ENCODE measurements around the gene FCGBP.

Gene FCGBP

DNA sequence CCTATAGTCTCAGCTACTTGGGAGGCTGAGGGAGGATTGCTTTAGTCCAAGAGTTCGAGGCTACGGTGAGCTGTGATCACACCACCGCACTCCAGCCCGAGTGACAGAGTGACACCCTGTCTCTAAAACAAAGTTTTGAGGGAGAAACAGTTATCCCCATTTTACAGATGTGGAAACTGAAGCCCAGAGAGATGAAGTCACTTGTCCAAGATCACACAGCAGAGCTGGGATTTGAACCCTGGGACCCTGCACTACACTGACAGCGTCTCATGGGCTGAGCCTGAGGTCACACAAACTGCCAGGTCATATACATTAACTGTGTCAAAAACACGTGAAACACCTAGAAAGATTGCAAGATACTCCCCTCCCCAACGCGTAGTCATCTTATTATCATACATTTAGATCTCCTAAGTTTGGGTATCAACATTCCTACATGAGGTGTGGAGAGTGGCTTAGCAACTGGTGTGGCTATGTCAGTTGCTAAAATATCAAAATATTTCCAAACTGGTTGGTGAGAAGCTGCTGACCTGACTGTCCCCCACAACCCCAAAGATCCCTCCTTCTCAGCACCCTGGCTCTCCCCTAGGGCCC is 8.2 kb downstream of the FCGBP start:
- H3K4me3 ChIP-seq (ENCODE audit: low read depth, low read length) = no peak overlapping the region
- TF ChIP-seq, protein P1, sequence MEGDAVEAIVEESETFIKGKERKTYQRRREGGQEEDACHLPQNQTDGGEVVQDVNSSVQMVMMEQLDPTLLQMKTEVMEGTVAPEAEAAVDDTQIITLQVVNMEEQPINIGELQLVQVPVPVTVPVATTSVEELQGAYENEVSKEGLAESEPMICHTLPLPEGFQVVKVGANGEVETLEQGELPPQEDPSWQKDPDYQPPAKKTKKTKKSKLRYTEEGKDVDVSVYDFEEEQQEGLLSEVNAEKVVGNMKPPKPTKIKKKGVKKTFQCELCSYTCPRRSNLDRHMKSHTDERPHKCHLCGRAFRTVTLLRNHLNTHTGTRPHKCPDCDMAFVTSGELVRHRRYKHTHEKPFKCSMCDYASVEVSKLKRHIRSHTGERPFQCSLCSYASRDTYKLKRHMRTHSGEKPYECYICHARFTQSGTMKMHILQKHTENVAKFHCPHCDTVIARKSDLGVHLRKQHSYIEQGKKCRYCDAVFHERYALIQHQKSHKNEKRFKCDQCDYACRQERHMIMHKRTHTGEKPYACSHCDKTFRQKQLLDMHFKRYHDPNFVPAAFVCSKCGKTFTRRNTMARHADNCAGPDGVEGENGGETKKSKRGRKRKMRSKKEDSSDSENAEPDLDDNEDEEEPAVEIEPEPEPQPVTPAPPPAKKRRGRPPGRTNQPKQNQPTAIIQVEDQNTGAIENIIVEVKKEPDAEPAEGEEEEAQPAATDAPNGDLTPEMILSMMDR (IDR thresholded peaks at IDR 0.05; ENCODE audit: borderline replicate concordance, insufficient read depth, low read depth, low read length) = no peak

DNA sequence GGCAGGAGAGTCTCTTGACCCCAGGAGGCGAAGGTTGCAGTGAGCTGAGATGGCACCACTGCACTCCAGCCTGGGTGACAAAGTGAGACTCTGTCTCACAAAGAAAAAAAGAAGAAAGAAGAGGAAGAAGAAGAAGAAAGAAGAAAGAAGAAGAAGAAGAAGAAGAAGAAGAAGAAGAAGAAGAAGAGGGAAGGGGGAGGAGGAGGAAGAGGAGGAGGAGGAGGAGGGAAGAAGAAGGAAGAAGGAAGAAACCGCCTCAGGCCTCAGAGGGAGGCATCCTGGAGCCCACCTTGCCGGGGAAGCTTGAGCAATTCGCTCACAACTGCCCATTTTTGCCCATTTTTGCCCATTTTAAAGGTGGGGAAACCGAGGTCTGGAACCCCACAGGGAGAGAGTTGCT is 9.5 kb downstream of the FCGBP start:
- no peak overlapping the region for H3K4me3 ChIP-seq (ENCODE audit: low read depth, low read length)
- TF ChIP-seq, protein P1 (IDR thresholded peaks at IDR 0.05; ENCODE audit: borderline replicate concordance, insufficient read depth, low read depth, low read length) = no peak

DNA sequence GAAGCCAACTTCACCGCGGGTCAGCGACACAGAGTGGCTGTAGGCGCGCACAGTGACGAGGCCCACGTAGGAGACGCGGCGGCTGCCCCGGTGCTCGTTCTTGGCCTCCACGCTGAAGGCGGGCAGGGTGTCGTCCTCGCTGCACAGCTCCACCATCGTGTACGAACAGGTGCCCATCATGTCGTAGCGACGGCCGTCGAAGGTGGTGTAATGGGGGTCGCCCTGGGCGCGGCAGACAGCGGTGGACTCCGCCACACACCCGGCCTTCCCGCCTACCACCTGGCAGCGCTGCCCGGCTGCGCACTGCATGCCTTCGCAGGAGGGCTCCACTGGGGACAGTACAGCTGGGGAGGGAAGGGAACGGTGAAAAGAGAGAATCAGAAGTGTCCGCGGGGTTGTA is 10.0 kb downstream of the FCGBP start:
- H3K4me3 ChIP-seq (ENCODE audit: low read depth, low read length) = no peak overlapping the region
- TF ChIP-seq, protein P1 (IDR thresholded peaks at IDR 0.05; ENCODE audit: borderline replicate concordance, insufficient read depth, low read depth, low read length) = no peak

DNA sequence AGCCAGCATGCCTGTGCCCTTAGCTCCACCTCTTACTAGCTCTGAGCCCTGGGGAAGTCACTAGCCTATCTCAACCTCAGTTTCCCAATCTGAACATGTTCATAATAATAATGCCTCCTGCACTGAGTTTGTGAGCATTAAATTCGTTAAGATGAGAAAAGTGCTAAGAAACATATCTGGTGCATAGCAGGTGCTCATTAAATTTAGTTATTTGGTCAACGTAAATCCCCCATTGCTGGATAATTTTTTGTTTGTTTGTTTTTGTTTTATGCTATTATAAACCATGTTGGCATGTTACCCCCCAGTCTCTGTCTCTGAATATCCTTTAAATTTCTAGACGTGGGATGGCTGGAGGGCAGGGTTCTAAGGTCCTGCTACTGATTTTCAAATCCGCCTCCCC is 10.6 kb downstream of the FCGBP start:
- H3K4me3 ChIP-seq (ENCODE audit: low read depth, low read length) = no peak overlapping the region
- TF ChIP-seq, protein P1 (IDR thresholded peaks at IDR 0.05; ENCODE audit: borderline replicate concordance, insufficient read depth, low read depth, low read length) = no peak

DNA sequence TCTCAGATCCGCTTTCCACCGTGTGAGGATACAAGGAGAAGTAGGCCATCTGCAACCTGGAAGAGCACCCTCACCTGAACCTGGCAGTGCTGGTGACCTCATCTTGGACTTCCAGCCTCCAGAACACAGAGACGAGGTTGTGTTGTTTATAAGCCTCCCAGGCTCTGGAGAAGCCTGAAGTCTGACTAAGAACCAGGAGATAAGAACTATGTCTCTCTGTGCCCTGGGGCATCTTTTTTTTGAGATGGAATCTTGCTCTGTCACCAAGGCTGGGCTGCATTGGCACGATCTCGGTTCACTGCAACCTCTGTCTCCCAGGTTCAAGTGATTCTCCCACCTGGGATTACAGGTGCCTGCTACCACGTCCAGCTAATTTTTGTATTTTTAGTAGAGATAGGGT is 14.5 kb downstream of the FCGBP start:
- H3K4me3 ChIP-seq (ENCODE audit: low read depth, low read length) = no peak overlapping the region
- TF ChIP-seq, protein P1 (IDR thresholded peaks at IDR 0.05; ENCODE audit: borderline replicate concordance, insufficient read depth, low read depth, low read length) = no peak

DNA sequence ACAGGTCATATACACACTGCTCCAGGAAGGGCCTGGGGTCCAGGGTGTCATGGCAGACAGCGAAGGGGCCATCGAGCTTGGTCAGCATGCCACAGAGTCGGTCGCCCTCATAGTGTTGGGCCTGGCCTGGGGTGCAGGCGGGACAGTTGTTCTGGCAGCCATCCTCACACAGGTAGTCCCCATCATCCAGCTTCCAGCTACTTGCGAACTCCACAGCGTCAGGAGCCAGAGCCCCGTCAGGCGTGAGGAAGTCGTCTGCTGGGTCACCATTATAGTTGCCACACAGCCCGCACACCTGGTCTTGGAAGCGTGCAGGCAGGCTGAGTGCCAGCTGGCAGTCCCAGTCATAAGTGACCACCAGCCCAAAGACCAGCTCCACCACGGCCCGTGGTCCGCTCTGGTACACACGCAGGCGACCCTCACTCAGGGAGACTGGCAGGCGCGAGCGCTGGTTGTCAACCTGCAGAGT is 16.2 kb downstream of the FCGBP start:
- no peak overlapping the region for H3K4me3 ChIP-seq (ENCODE audit: low read depth, low read length)
- TF ChIP-seq, protein P1 (IDR thresholded peaks at IDR 0.05; ENCODE audit: borderline replicate concordance, insufficient read depth, low read depth, low read length) = no peak

DNA sequence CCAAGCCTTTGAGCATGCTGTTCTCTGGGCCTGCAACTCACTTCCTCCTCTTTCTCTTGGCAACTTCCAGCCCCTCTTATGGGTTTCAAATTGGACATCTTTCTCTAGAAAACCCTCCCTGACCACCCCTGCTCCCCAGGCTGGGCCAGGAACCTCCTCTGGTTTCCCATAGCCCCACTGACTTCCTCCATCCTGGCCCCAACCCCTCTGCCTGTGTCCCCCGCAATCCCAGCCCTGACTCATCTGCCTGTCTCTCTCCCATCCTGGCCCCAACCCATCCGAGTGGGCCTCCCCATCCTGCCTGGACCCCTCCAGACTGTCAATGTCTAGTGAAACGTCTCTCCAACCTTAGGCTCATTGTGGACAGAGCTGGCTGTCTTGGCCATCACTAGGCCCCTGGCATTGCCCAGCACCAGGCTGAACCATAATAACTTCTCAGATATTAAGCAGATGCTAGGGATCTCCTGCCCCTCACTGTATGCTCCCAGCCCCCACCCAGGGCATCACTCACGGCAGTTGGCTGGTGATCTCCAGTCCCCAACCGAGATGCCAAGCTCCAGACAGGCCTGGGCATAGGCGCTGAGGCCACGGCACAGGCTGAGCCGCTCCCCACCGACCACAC is 16.8 kb downstream of the FCGBP start:
- H3K4me3 ChIP-seq (ENCODE audit: low read depth, low read length) = no peak overlapping the region
- TF ChIP-seq, protein P1 (IDR thresholded peaks at IDR 0.05; ENCODE audit: borderline replicate concordance, insufficient read depth, low read depth, low read length) = no peak
